ENCODE results near the gene KIF13A. TPM values are rescaled to one million over a fixed set of nuclear protein-coding genes. Genes with fewer than 3 reads are reported as not detected.
"Not testable (repeated sequence)": the region's sequence is repeated elsewhere in the genome, so short reads cannot be mapped to it uniquely, and the experiment has no call there.

The KIF13A gene
- total RNA-seq, 1 donor from 2014 or later, result 72.8 TPM

GRCh38 chr6:17842014-17842776, 145.2 kb downstream of the KIF13A start:
- ATAC-seq (no peak), DNase-seq (ENCODE audit: low spot score) (no peak)
- intact Hi-C loops (cut with DNase I), result no loop called here

GRCh38 chr6:17839513-17840223, 147.8 kb downstream of the KIF13A start:
- intact Hi-C loops (cut with DNase I), result no loop called here

GRCh38 chr6:17836293-17836692, 151.1 kb downstream of the KIF13A start:
- intact Hi-C loops (cut with DNase I), result no loop called here
- DNase-seq (ENCODE audit: low spot score) (no peak), ATAC-seq (no peak)

More at GRCh38 chr6:17839513-17840223, 147.8 kb downstream of the KIF13A start:
- no peak for DNase-seq (ENCODE audit: low spot score)
- ATAC-seq, result no peak

- DNase-seq (ENCODE audit: low spot score), result no peak
- ATAC-seq, result no peak
- intact Hi-C loops (cut with DNase I), result no loop called here
These were observed 151.7 kb downstream of the KIF13A start for GRCh38 chr6:17835784-17836183.

- ATAC-seq, result no peak
- DNase-seq (ENCODE audit: low spot score), result no peak
- intact Hi-C loops (cut with DNase I), result no loop called here
These were observed 156.3 kb downstream of the KIF13A start for GRCh38 chr6:17831135-17831534.

GRCh38 chr6:17829905-17830304, 157.5 kb downstream of the KIF13A start:
- intact Hi-C loops (cut with DNase I), result no loop called here
- ATAC-seq (no peak), DNase-seq (ENCODE audit: low spot score) (no peak)

GRCh38 chr6:17828149-17828548, 159.3 kb downstream of the KIF13A start:
- ATAC-seq, result no peak
- DNase-seq (ENCODE audit: low spot score), result no peak
- intact Hi-C loops (cut with DNase I), result no loop called here

GRCh38 chr6:17826301-17826700, 161.1 kb downstream of the KIF13A start:
- no peak for ATAC-seq
- no peak for DNase-seq (ENCODE audit: low spot score)
- intact Hi-C loops (cut with DNase I), result no loop called here

GRCh38 chr6:17820055-17820454, 167.4 kb downstream of the KIF13A start:
- intact Hi-C loops (cut with DNase I), result no loop called here

GRCh38 chr6:17817763-17818162, 169.7 kb downstream of the KIF13A start:
- intact Hi-C loops (cut with DNase I), result no loop called here
- ATAC-seq (no peak), DNase-seq (ENCODE audit: low spot score) (no peak)

More at GRCh38 chr6:17820055-17820454, 167.4 kb downstream of the KIF13A start:
- ATAC-seq (peak; percentile 37), DNase-seq (ENCODE audit: low spot score) (no peak)

- ATAC-seq (peak; percentile 31), DNase-seq (ENCODE audit: low spot score) (no peak)
- intact Hi-C loops (cut with DNase I), result no loop called here
These were observed 170.4 kb downstream of the KIF13A start for GRCh38 chr6:17816921-17817611.

GRCh38 chr6:17813542-17813941, 173.9 kb downstream of the KIF13A start:
- intact Hi-C loops (cut with DNase I), result no loop called here
- DNase-seq (ENCODE audit: low spot score), result no peak
- no peak for ATAC-seq

- no peak for ATAC-seq
- intact Hi-C loops (cut with DNase I), result no loop called here
- no peak for DNase-seq (ENCODE audit: low spot score)
These were observed 175.1 kb downstream of the KIF13A start for GRCh38 chr6:17812311-17812710.

GRCh38 chr6:17808609-17809008, 178.8 kb downstream of the KIF13A start:
- ATAC-seq (no peak), DNase-seq (ENCODE audit: low spot score) (no peak)
- intact Hi-C loops (cut with DNase I), result loop anchor here (10.0 kb wide), 1 partner anchor 654 kb away; no protein-coding TSS in a partner anchor

GRCh38 chr6:17807431-17807830, 180.0 kb downstream of the KIF13A start:
- ATAC-seq; DNase-seq (ENCODE audit: low spot score): not testable (repeated sequence)
- intact Hi-C loops (cut with DNase I), result loop anchor here (10.0 kb wide), 1 partner anchor 653 kb away; no protein-coding TSS in a partner anchor

GRCh38 chr6:17803409-17803808, 184.0 kb downstream of the KIF13A start:
- intact Hi-C loops (cut with DNase I), result loop anchor here (10.0 kb wide), 1 partner anchor 649 kb away; no protein-coding TSS in a partner anchor
- no peak for DNase-seq (ENCODE audit: low spot score)
- ATAC-seq, result no peak

GRCh38 chr6:17798477-17799154, 188.8 kb downstream of the KIF13A start:
- DNase-seq (ENCODE audit: low spot score), result no peak
- no peak for ATAC-seq
- intact Hi-C loops (cut with DNase I), result no loop called here

GRCh38 chr6:17790489-17790888, 196.9 kb downstream of the KIF13A start:
- intact Hi-C loops (cut with DNase I), result no loop called here
- DNase-seq (ENCODE audit: low spot score), result no peak
- no peak for ATAC-seq
